Measurements from ENCODE around the gene SLC44A5.
"Not testable (repeated sequence)": the region's sequence is repeated elsewhere in the genome, so short reads cannot be mapped to it uniquely, and the experiment has no call there.

Gene SLC44A5

GRCh38 chr1:75373542-75374159 lies 237.3 kb downstream of the SLC44A5 start:
- H3K9ac ChIP-seq (ENCODE audit: low read length): no peak overlapping the region
- peaks cover 6% of the 10 kb centered on the region; the same call in 1 of the 2 replicates for H3K4me1 ChIP-seq (ENCODE audit: control insufficient read depth, insufficient read depth, low read length)
- H3K27me3 ChIP-seq (ENCODE audit: control insufficient read depth, insufficient read depth, low read length): no peaks in the 10 kb centered on the region
- H3K36me3 ChIP-seq (ENCODE audit: control insufficient read depth, insufficient read depth, low read length): no peaks in the 10 kb centered on the region
- no peak overlapping the region for H3K27ac ChIP-seq (ENCODE audit: low read depth, low read length)
- no peak overlapping the region for H3K4me3 ChIP-seq (ENCODE audit: low read depth, low read length)
- peaks cover 11% of the 10 kb centered on the region; the same call in 1 of the 2 replicates for H3K9me3 ChIP-seq (ENCODE audit: control insufficient read depth, insufficient read depth, low read depth, low read length)

GRCh38 chr1:75366595-75366994 lies 244.3 kb downstream of the SLC44A5 start:
- H3K36me3 ChIP-seq (ENCODE audit: control insufficient read depth, insufficient read depth, low read length): no peaks in the 10 kb centered on the region
- H3K4me3 ChIP-seq (ENCODE audit: low read depth, low read length): no peak overlapping the region
- H3K9ac ChIP-seq (ENCODE audit: low read length): no peak overlapping the region
- no peaks in the 10 kb centered on the region for H3K27me3 ChIP-seq (ENCODE audit: control insufficient read depth, insufficient read depth, low read length)
- peaks cover 5% of the 10 kb centered on the region; the same call in 1 of the 2 replicates for H3K9me3 ChIP-seq (ENCODE audit: control insufficient read depth, insufficient read depth, low read depth, low read length)
- H3K4me1 ChIP-seq (ENCODE audit: control insufficient read depth, insufficient read depth, low read length): no peaks in the 10 kb centered on the region
- no peak overlapping the region for H3K27ac ChIP-seq (ENCODE audit: low read depth, low read length)

- H3K27ac ChIP-seq (ENCODE audit: low read depth, low read length): no peak overlapping the region
- no peaks in the 10 kb centered on the region for H3K27me3 ChIP-seq (ENCODE audit: control insufficient read depth, insufficient read depth, low read length)
- no peaks in the 10 kb centered on the region for H3K9me3 ChIP-seq (ENCODE audit: control insufficient read depth, insufficient read depth, low read depth, low read length)
- H3K4me1 ChIP-seq (ENCODE audit: control insufficient read depth, insufficient read depth, low read length): no peaks in the 10 kb centered on the region
- no peak overlapping the region for H3K9ac ChIP-seq (ENCODE audit: low read length)
- no peak overlapping the region for H3K4me3 ChIP-seq (ENCODE audit: low read depth, low read length)
- H3K36me3 ChIP-seq (ENCODE audit: control insufficient read depth, insufficient read depth, low read length): no peaks in the 10 kb centered on the region
These were observed 249.7 kb downstream of the SLC44A5 start for GRCh38 chr1:75361260-75361659.

GRCh38 chr1:75354267-75354666 lies 256.6 kb downstream of the SLC44A5 start:
- H3K4me3 ChIP-seq (ENCODE audit: low read depth, low read length); H3K27ac ChIP-seq (ENCODE audit: low read depth, low read length); H3K9ac ChIP-seq (ENCODE audit: low read length); H3K9me3 ChIP-seq (ENCODE audit: control insufficient read depth, insufficient read depth, low read depth, low read length); H3K4me1 ChIP-seq (ENCODE audit: control insufficient read depth, insufficient read depth, low read length); H3K27me3 ChIP-seq (ENCODE audit: control insufficient read depth, insufficient read depth, low read length); H3K36me3 ChIP-seq (ENCODE audit: control insufficient read depth, insufficient read depth, low read length): not testable (repeated sequence)

- no peaks in the 10 kb centered on the region for H3K36me3 ChIP-seq (ENCODE audit: control insufficient read depth, insufficient read depth, low read length)
- H3K4me1 ChIP-seq (ENCODE audit: control insufficient read depth, insufficient read depth, low read length): no peaks in the 10 kb centered on the region
- H3K27ac ChIP-seq (ENCODE audit: low read depth, low read length): no peak overlapping the region
- no peaks in the 10 kb centered on the region for H3K27me3 ChIP-seq (ENCODE audit: control insufficient read depth, insufficient read depth, low read length)
- no peak overlapping the region for H3K9ac ChIP-seq (ENCODE audit: low read length)
- no peak overlapping the region for H3K4me3 ChIP-seq (ENCODE audit: low read depth, low read length)
- H3K9me3 ChIP-seq (ENCODE audit: control insufficient read depth, insufficient read depth, low read depth, low read length): no peaks in the 10 kb centered on the region
These were observed 257.9 kb downstream of the SLC44A5 start for GRCh38 chr1:75353051-75353450.

- H3K9me3 ChIP-seq (ENCODE audit: control insufficient read depth, insufficient read depth, low read depth, low read length): no peaks in the 10 kb centered on the region
- H3K9ac ChIP-seq (ENCODE audit: low read length): no peak overlapping the region
- H3K27ac ChIP-seq (ENCODE audit: low read depth, low read length): no peak overlapping the region
- peaks cover 8% of the 10 kb centered on the region for H3K4me1 ChIP-seq (ENCODE audit: control insufficient read depth, insufficient read depth, low read length)
- no peaks in the 10 kb centered on the region for H3K27me3 ChIP-seq (ENCODE audit: control insufficient read depth, insufficient read depth, low read length)
- no peak overlapping the region for H3K4me3 ChIP-seq (ENCODE audit: low read depth, low read length)
- no peaks in the 10 kb centered on the region for H3K36me3 ChIP-seq (ENCODE audit: control insufficient read depth, insufficient read depth, low read length)
These were observed 265.2 kb downstream of the SLC44A5 start for GRCh38 chr1:75345538-75346292.

GRCh38 chr1:75342786-75343185 lies 268.1 kb downstream of the SLC44A5 start:
- no peak overlapping the region for H3K9ac ChIP-seq (ENCODE audit: low read length)
- no peak overlapping the region for H3K4me3 ChIP-seq (ENCODE audit: low read depth, low read length)
- H3K36me3 ChIP-seq (ENCODE audit: control insufficient read depth, insufficient read depth, low read length): no peaks in the 10 kb centered on the region
- peaks cover 8% of the 10 kb centered on the region for H3K4me1 ChIP-seq (ENCODE audit: control insufficient read depth, insufficient read depth, low read length)
- no peaks in the 10 kb centered on the region for H3K27me3 ChIP-seq (ENCODE audit: control insufficient read depth, insufficient read depth, low read length)
- no peaks in the 10 kb centered on the region for H3K9me3 ChIP-seq (ENCODE audit: control insufficient read depth, insufficient read depth, low read depth, low read length)
- H3K27ac ChIP-seq (ENCODE audit: low read depth, low read length): no peak overlapping the region

GRCh38 chr1:75341537-75341936 lies 269.4 kb downstream of the SLC44A5 start:
- Histone ChIP-seq H3K9ac (ENCODE audit: low read length) (no peak overlapping the region), H3K4me1 (ENCODE audit: control insufficient read depth, insufficient read depth, low read length) (peaks cover 8% of the 10 kb centered on the region), H3K27ac (ENCODE audit: low read depth, low read length) (no peak overlapping the region), H3K4me3 (ENCODE audit: low read depth, low read length) (no peak overlapping the region), H3K9me3 (ENCODE audit: control insufficient read depth, insufficient read depth, low read depth, low read length) (no peaks in the 10 kb centered on the region), H3K36me3 (ENCODE audit: control insufficient read depth, insufficient read depth, low read length) (no peaks in the 10 kb centered on the region), H3K27me3 (ENCODE audit: control insufficient read depth, insufficient read depth, low read length) (no peaks in the 10 kb centered on the region)

- no peaks in the 10 kb centered on the region for H3K27me3 ChIP-seq (ENCODE audit: control insufficient read depth, insufficient read depth, low read length)
These were observed 272.1 kb downstream of the SLC44A5 start for GRCh38 chr1:75338616-75339483.

GRCh38 chr1:75334876-75335389 lies 276.0 kb downstream of the SLC44A5 start:
- Histone ChIP-seq H3K9ac (ENCODE audit: low read length) (no peak overlapping the region), H3K36me3 (ENCODE audit: control insufficient read depth, insufficient read depth, low read length) (no peaks in the 10 kb centered on the region), H3K4me1 (ENCODE audit: control insufficient read depth, insufficient read depth, low read length) (no peaks in the 10 kb centered on the region), H3K27me3 (ENCODE audit: control insufficient read depth, insufficient read depth, low read length) (no peaks in the 10 kb centered on the region), H3K4me3 (ENCODE audit: low read depth, low read length) (no peak overlapping the region), H3K27ac (ENCODE audit: low read depth, low read length) (no peak overlapping the region), H3K9me3 (ENCODE audit: control insufficient read depth, insufficient read depth, low read depth, low read length) (no peaks in the 10 kb centered on the region)

More at GRCh38 chr1:75338616-75339483, 272.1 kb downstream of the SLC44A5 start:
- peaks cover 8% of the 10 kb centered on the region for H3K4me1 ChIP-seq (ENCODE audit: control insufficient read depth, insufficient read depth, low read length)
- no peaks in the 10 kb centered on the region for H3K36me3 ChIP-seq (ENCODE audit: control insufficient read depth, insufficient read depth, low read length)
- H3K9me3 ChIP-seq (ENCODE audit: control insufficient read depth, insufficient read depth, low read depth, low read length): no peaks in the 10 kb centered on the region
- H3K27ac ChIP-seq (ENCODE audit: low read depth, low read length): no peak overlapping the region
- H3K4me3 ChIP-seq (ENCODE audit: low read depth, low read length): no peak overlapping the region
- no peak overlapping the region for H3K9ac ChIP-seq (ENCODE audit: low read length)
